ENCODE measurements around the gene MACROD1. TPM values are rescaled to one million over a fixed set of nuclear protein-coding genes. Genes with fewer than 3 reads are reported as not detected.

Gene MACROD1
- total and polyA plus RNA-seq, 9 of the 15 experiments (the other 6 are each of a cell fraction or from before 2014, with no cell fraction given), result 1.1 to 60.0 (median 26.4) TPM

DNA sequence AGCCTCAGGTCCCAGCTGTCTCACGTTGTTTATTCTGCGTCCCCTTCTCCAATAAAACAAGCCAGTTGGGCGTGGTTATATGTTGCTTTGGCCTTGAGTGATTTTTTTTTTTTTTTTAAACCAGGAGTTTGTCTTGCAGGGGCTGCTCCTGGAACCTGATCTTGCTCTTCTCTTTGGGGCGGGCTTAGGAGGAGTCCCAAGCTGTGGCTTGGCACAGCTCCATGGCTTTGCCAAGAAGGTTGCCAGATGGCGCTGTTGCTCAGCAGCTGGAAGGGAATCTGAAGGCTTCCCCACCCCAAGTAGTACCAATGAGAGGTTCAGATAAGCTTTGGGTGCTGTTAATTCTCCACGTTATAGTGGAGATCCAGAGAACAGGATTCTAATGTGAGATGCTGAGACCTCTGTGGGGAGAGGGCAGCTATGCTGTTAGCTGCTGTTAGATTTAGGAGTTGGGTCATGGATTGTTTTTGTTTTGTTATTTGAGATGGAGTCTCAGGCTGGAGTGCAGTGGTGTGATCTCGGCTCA is 38.6 kb upstream of the MACROD1 start (continued):
- TF ChIP-seq MCM5 (IDR thresholded peaks at IDR 0.05; ENCODE audit: low read depth) (no peak), ARID4B (CRISPR knock-in tag; IDR thresholded peaks at IDR 0.05) (no peak), JUN (IDR thresholded peaks at IDR 0.05; ENCODE audit: borderline replicate concordance, low read depth, low read length) (0 out of 2 replicates have a peak, but pooled peaks have one; percentile 41), JUN (CRISPR knock-in tag; IDR thresholded peaks at IDR 0.05; ENCODE audit: borderline replicate concordance) (no peak), SIN3A (IDR thresholded peaks at IDR 0.05; ENCODE audit: borderline replicate concordance in 2 of 2, control insufficient read depth in 1 of 2, low read depth in 2 of 2, low read length in 2 of 2) (peak in 1 of 2 experiments; percentile 69; a peak in 1 of 4 replicates), HNRNPLL (IDR thresholded peaks at IDR 0.05; ENCODE audit: low read depth, low read length, poor library complexity, severe bottlenecking) (no peak), ESRRB (CRISPR knock-in tag; IDR thresholded peaks at IDR 0.05; ENCODE audit: borderline replicate concordance) (no peak), TARDBP (IDR thresholded peaks at IDR 0.05) (no peak), FOXK1 (CRISPR knock-in tag; IDR thresholded peaks at IDR 0.05; ENCODE audit: borderline replicate concordance) (no peak), ZNF76 (CRISPR knock-in tag; IDR thresholded peaks at IDR 0.05; ENCODE audit: borderline replicate concordance) (no peak), HNRNPUL1 (IDR thresholded peaks at IDR 0.05; ENCODE audit: low read length) (no peak), CHD1 (IDR thresholded peaks at IDR 0.05; ENCODE audit: low read length) (no peak), HDAC2 (IDR thresholded peaks at IDR 0.05) (no peak), ZNF121 (CRISPR knock-in tag; conservative IDR thresholded peaks at IDR 0.05) (no peak), NRF1 (conservative IDR thresholded peaks at IDR 0.05 in 1 of 2, IDR thresholded peaks at IDR 0.05 in 1 of 2) (no peak), RFX5 (IDR thresholded peaks at IDR 0.05; ENCODE audit: low read depth, low read length) (no peak), ZNF224 (CRISPR knock-in tag; IDR thresholded peaks at IDR 0.05) (no peak), ZNF695 (CRISPR knock-in tag; IDR thresholded peaks at IDR 0.05) (no peak), ZNF384 (IDR thresholded peaks at IDR 0.05; ENCODE audit: low read depth, low read length) (peak; percentile 92), POLR2B (IDR thresholded peaks at IDR 0.05; ENCODE audit: low read depth, partially characterized antibody) (peak; percentile 54)
- TF ChIP-seq, protein P1, sequence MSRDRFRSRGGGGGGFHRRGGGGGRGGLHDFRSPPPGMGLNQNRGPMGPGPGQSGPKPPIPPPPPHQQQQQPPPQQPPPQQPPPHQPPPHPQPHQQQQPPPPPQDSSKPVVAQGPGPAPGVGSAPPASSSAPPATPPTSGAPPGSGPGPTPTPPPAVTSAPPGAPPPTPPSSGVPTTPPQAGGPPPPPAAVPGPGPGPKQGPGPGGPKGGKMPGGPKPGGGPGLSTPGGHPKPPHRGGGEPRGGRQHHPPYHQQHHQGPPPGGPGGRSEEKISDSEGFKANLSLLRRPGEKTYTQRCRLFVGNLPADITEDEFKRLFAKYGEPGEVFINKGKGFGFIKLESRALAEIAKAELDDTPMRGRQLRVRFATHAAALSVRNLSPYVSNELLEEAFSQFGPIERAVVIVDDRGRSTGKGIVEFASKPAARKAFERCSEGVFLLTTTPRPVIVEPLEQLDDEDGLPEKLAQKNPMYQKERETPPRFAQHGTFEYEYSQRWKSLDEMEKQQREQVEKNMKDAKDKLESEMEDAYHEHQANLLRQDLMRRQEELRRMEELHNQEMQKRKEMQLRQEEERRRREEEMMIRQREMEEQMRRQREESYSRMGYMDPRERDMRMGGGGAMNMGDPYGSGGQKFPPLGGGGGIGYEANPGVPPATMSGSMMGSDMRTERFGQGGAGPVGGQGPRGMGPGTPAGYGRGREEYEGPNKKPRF (IDR thresholded peaks at IDR 0.05; ENCODE audit: low read depth, low read length), result no peak
